Dermis blood vessel endothelial cell (primary cell): ENCODE results near the gene MYBPH. TPM values are rescaled to one million over a fixed set of nuclear protein-coding genes. Genes with fewer than 3 reads are reported as not detected.

ENCODE experiments used
- DNase-seq: peaks from one replicate; pipeline ENCODE4 v3.0.0; 2010
- total RNA-seq: library from RNA; depleted of rRNA; stranded (reverse); fragments of >200 nt; gene quantifications from 2 replicates; pipeline ENCODE4 v1.2.3, GENCODE V29; 2014

MYBPH gene
- total RNA-seq, 1 donor from 2014 or later, result not detected

DNA sequence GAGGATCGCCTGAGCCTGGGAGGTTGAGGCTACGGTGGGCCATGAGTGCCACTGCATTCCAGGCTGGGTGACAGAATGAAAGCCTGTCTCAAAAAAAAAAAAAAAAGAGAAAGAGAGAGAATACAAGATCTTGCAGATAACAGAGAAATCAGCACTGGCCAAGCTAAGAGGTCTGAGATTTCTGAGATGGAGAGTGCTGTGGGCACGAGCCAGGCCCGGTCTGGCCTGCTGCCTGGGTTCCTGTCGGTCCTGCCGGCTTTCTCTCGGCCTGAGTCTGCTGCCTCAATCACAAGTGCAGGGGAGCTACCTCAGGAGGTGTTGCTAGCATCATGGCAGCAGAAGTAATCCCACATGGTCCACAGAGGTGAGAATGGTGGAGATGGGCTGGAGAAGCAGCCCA lies 29.1 kb downstream of the MYBPH start:
- DNase-seq, result no peak

DNA sequence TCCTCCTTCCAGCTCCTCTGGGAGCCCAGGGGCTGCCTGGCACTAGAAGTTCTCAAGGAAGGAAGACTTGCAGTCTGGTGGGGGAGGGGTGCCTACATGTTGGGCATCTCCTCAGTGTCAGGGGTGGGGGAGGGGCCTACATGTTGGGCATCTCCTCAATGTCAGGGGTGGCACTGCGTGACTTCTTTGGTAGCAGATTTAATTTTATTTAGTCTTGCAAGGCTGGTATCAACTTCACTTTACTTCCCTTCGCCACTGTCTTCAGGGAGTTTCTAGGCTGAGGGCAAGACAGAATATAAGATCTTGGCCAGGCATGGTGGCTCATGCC lies 29.6 kb downstream of the MYBPH start:
- DNase-seq, result no peak

DNA sequence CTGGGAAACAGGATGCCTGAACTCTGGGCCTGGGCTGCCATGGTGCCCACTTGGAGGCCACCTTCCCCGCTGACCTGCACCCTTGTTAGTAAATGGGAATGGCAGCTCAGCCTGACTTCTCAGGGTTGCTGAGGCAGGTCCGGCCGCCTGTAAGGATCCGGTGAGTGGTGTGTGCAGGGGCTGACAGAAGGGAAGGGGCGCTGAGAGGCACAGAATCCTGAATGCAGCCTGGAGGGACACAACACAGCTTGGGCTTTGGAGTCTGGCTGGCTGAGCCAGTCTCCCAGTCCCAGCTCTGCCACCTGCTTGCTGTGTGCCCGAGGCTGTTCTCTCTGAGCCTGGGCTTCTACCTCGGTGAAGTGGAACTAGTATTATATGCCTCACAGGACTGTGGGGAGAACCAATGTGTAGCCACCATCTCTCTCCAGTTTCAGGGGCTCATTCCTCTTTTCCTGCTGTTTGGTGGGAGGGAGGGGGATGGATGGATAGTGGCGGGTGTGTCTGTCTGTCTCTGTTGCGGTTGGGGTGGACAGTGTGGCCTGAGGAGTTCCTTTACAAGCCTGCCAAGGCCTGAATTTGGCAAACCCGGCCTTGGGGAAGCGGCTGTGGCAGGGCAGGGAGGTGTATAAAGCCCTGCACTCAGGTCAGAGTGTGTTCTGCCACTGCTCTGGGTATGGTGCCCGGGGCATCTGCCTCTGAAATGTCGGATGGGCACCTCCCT lies 30.1 kb downstream of the MYBPH start:
- DNase-seq, result no peak

DNA sequence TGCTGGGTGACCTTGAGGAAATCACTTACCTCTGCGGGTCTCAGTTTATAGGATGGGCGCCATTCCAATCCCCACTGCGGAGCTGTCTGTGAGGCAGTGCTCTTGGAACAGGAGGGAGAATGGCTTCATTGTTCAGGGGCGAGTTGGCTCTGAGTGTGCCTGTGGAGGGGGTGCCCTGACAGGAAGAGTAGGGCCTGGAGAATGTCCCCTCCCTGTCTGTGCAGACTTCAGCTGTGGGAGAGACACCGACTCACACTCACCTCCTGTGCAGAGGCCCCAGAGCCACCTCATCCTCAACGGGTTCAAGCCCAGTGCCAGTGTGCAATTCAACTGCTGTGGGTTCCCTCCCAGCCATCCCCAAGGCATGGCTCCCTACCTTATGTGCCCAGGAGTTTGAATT lies 31.0 kb downstream of the MYBPH start:
- DNase-seq, result no peak

DNA sequence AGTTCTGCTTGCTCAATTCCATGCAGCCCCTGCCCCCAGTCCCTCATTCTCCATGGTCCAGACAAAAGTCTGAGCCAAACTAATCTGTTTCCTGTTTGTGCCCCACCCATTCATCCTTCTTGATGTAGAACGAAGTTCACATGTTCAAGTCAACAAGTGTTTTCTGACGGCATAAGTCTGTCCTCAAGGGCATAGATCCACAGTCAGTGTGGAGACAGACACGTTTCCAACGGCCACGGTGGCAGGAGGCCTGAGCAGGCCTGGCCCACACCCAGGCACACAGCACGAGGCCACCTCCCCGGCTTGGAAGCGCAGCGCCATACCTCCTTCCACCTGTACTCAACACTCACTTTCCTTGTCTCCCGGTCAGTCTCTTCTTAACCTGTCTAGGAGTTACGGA lies 32.0 kb downstream of the MYBPH start:
- DNase-seq, result no peak

DNA sequence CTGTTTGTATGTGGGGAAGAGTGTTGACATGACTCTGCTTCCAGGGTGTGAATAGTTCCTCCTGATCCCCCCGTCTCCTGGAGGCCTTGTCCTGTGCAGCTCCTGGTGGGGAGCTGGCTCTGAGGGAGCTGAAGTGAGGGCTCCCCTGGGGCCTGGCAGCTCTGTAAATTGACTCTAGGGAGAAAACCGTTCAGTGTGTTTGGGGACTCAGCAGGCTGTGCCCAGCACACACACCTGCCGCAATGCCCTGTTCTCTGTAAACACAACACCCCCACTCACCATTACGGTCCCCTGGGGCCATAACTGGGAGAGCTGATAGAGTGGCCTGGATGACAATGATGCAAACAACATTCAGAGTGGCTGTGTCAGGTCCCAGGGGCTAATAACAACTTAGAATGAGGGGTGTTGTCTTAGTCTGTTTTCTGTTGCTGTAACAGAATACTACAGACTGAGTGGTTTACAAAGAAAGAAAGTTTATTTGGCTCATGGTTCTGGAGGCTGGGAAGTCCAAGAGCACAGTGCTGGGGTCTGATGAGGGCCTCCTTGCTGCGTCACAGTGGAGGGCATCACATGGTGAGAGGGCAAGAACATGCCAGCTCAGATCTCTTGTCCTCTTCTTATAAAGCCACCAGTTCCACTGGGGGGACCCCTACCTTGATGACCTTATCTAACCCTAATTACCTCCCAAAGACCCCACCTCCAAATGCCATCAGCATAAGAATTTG lies 32.8 kb downstream of the MYBPH start:
- DNase-seq, result no peak

DNA sequence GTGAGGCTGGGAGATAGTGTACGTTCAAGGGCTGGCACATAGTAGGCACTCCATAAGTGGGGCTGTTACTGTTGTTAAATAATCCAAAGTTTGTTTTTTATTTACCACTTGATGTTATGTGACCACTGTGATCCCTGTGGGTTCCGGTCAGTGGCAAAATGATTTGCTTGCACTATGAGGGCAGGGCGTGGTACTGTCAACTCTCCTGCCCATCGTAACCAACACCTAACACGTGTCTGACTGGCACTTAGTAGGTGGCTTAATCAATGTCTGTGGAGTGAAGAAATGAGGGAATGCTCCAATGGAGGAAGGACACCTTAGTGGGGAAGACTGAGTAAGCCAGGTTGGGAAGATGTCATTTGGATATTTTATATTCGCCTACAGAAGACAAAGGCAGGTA lies 33.5 kb downstream of the MYBPH start:
- DNase-seq, result no peak

DNA sequence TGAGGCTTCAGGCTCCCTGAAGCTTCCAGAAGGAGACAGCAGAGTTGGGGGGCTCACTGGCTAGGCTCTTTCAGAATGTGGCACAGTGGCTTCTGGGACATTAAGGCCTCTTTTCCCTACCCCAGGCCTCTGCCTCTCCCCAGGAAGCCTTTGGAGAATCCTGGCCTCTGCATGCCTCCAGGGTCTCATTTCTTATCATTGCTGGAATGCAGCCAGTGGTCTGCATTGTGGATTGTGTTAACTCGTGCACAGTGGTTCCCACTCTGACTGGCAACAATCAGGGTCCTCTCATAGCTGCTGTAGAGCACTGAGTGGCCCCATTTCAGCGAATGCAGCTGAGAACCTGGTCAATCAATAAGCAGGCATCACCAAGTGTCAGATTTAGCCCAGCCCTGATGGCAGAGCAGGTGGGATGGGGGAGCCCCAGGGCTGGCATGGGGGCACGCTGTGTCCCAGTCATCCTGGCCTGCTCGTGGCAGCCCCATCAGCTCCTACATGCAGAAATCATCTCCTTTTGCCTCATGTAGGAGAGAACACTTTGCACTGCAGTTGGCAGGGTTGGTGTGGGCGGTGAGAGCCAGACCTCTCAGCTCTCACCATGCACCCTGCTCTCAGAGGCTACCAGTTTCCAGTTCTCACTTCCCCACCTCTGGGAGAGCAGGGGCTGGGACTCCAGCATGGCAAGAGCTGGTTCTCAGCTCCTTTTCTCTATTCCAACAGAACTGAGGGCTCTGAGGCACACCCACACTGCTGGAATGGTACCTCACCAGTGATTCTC lies 34.7 kb downstream of the MYBPH start:
- DNase-seq, result no peak

DNA sequence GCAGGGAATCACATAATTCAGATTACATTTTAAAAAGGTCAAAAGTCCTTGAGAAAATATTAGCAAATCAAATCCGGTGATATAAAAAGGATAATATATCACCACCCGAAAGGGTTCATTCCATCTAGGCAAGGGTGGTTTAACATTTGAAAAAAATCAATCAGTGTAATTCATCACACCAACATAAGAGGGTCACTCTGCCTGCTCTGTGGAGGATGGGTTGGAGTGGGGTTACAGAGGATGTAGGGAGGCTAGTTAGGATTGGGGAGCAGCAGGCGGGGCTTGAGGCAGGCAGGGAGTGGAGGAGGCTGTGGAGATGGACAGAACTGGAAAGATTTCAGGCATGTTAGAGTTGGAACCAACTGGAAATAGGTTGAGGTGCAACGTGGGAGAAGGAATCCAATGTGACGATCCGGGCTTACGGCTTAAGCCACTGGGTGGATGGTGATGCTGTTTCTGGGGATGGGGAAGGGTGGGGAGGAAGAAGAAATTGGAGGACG lies 35.6 kb downstream of the MYBPH start:
- no peak for DNase-seq

DNA sequence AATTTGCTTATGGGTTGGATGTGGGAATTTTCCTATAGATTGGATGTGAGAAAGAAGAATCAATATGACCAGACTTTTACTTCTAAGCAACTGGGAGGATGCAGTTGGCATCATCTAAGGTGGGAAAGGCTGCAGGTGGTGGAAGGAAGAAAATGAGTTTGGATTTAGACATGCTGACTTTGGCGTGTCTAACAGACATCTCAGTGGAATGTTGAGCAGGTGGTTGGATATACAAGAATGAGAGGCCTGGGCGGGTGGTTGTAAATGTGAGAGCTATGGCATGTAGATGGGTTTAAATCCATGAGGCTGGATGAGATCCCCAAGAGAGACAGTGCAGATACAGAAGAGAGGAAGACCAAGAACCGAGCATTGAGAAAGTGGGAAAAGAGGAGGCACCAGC lies 37.6 kb downstream of the MYBPH start:
- DNase-seq, result no peak

DNA sequence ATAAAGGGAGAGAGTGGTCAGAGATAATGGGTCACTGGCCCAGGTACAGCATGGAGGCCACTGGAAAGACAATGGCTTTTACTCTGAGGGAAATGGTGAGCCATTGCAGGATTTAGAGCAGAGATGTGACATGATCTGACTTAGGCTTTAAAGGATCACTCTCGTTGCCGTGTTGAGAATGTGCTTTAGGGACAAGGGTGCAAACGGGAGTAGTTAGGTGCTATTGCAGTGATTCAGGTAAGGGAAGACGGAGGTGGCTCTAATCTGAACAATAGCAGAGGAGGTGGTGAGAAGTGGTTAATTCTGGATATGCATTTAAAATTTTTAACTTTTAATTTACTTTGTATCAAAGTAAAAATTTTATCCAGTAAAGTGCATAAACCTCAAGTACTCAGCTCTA lies 38.3 kb downstream of the MYBPH start:
- DNase-seq, result no peak

DNA sequence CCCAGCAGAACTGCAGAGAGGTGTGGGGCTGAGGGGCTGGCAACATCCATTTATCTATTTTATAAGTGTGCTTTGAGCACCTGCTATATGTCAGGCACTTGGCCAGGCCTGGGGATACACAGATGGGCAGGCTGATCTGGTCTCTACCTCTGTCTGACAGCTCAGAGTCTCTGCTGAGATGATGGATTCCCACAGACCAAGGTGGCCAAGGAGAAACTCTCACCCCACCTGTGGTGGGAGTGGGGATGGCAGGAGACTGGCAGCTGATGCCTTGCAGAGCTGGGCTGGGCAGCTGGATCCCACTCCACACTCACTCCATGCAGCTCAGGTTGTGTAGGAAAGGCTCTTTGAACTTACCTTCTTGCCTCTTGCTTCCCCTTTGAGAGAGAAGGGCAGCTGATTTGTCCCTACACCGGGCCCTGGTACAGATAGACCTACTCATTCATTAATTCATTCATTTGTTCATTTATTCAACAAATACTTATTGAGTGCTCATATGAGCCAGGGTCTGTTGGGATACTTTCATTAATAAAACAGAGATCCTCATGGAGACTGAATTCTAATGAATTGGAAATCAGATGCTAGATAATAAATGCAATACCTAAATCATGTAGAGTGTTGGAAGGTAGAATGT lies 39.1 kb downstream of the MYBPH start:
- DNase-seq, result no peak

DNA sequence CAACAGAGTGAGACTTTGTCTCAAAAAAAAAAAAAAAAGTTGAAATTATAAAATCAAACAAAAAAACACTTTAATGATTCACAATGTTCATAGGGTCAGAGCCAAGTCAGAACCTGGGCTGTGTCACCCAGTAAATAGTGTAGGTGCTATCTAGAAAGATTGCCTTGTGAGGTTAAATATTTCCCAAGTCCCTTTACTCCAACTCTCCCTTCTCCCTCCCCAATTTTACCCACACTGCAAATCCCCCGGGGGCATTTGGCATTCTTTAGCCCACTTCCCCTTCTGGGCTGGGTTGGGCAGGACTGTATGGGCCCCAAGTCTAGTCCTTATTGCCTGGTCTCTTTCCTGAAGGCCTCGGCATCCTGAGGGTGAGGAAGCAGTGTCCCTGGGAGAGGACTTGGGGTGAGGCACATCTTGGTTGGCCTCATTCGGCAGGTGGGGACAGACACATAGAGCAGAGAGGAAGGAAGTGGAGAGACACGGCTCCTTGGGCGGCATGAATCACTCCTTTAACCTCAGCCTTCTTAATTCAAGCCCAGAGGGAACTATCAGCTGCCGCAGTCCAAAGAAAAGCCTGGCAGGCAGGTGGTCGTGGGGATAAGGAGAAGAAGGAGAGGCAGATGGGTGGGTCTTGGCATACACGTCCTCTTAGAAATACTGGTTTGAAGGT lies 39.9 kb downstream of the MYBPH start:
- no peak for DNase-seq

DNA sequence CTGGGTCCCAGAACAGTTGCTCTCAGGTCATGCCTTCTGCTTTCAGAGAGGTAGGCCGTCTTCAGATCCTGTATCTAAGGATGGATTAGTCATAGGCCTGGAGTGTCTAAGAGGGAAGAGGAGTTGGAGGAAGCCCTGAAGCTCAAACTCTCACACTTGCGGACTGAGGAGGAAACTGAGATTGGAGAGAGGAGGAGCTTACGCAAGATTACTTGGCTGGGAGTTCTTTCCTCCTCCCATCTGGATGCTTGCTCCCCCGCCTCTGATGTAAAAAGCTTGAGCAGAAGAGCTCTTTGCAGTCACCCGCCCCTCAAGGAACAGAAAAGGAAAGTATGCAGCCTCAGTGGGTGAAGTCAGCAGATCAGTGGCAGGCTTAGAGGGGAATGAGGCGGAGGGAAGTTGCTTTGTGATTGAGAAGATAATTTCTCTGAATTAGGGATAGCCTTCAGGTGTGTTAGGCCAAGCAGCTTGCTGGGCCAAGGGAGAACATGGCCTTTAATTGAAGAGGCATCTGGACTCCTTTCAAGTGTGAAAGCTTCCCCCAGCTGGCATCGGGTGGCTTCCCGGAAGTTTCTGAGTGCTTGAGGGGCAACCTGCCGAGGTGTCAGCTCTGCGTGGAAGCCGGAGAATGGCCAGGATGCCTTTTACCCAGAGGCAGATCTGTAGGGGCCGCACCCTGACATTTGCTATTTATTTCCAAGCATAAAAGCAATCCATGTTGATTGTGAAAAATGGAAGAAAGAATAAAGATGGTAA lies 41.5 kb downstream of the MYBPH start:
- no peak for DNase-seq

DNA sequence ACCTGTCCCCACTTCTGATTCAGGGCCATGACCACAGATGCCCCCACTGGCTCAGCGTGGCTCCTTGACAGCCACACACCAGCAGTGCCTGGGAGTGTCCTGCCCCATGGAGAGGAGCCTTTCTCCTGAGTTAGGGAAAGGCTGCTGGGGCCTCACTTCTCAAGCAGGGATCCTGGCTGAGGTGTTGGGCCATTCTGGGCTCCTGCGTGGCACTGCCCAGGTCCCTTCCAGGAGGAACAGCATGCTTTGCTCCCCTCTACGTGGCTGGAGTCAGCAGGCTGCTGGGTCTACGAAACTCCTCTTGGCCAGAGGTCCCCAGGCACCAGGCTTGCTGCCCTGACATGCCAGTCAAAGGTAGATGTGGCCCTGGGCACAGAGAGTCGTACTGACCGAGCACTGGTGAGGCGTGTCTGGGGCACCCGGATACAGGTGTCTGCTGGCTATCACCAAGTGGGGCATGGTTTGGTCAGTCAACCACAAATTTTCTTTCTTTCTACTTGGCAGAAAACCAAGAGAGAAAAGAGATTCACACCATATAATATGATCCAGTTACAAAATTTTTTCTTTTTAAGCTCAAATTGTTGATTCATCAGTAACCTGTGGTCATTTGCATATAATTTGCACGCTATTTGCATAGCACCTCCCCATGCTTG lies 44.0 kb downstream of the MYBPH start:
- DNase-seq, result no peak

DNA sequence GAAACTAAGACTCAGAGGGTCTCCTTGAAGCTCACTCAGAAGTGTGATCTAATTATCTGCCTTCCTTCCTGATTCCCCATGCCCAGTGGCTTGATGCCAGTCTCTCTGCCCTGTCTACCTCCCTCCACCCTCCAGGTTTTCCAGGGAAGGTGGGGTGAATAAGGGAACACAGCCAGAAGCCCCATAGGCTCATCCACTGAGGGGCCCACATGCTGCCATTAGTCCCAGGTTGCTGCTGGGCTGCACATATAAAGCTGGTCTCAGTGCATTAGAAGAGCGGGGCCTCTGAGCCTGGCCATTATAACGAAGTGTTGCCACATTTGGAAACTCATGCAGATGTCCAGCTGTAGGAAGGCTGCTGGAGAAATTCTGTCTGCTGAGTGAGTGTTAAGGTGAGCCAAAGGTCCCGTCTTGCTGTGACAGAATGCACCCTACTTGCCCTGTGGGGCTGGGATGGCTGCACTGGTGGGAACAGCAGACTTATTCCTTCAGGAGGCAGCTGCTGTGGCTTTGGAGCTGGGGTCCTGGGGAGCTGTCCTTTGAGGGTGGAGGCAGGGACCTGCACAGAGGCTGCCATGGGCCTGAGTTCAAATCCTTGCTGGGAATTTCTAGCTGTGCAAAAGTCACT lies 45.2 kb downstream of the MYBPH start:
- no peak for DNase-seq

DNA sequence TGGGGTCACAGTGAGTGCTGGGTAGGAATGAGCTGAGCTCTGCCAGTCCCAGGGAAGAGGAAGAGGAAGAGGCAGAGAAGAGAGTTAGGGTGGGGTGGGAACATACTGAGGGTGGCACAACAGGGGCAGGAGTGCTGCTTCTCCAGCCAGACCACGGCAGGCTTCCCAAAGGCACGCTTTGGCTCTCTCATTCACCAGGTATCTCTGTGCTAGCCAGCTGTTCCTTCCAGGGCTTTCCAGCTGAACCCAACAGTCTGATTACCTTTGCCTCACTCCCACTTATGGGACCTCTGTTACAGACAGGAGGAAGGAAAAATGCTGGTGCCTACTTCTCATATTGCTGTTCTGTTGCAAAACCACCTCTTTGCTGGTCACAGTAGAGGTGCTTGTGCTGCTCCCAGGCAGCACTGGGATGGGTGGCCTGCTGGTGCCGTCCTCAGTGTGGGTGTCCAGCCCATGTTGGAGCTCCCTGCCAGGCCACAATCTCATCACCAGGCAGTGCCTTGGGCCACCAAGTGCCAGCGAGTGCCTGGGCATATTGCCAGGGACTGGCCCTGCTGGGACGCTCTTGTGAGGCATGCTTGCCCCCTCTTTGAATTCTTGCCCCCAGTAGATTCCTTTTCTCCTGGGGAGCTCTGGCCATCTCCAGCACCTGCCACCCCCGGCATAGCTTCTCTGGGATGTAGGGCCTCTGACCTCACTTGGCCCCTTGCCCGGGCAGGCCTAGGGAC lies 46.0 kb downstream of the MYBPH start:
- no peak for DNase-seq

DNA sequence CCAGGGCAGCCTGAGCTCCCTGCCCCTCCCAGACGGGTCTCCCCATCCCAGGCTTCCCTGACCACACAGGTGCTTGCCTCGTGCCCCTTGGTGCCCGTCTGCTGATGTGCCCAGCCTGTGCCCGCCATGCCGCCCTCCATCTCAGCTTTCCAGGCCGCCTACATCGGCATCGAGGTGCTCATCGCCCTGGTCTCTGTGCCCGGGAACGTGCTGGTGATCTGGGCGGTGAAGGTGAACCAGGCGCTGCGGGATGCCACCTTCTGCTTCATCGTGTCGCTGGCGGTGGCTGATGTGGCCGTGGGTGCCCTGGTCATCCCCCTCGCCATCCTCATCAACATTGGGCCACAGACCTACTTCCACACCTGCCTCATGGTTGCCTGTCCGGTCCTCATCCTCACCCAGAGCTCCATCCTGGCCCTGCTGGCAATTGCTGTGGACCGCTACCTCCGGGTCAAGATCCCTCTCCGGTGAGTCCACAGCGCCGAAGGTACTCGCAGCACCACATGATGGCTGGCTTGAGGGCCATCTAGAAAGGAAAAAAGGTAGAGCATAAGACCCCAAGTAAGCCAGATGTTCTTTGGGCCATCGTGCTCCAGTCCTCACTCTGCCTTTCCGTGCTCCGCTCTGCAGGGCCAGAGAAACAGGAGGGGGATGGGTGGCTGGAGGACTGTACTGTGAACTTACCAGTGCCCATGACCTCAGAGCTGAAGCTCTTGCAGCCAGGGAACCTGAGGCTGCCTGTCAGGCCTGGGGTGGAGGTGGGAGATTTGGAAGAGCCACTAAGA lies 46.7 kb downstream of the MYBPH start:
- no peak for DNase-seq

DNA sequence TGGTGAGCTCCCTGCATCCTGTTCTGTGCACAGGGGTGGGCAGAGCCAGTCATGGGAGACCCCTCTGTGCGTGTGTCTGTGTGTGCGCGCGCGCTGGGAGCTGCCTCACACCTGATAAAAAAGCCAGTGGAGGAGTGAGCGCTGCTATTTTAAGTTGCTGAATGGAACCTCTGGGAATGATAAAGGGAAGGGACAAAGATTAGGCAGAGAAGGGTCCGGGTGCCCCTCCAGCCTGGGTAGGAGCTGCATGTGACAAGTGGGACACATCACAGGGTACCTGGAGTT lies 47.3 kb downstream of the MYBPH start:
- DNase-seq, result no peak
